GM21576 (cell line): ENCODE measurements around the gene IKZF3.
"Not testable (repeated sequence)": the region's sequence is repeated elsewhere in the genome, so short reads cannot be mapped to it uniquely, and the experiment has no call there.

ENCODE experiments used
- ATAC-seq: cut with Tn5 transposase; IDR thresholded peaks from one replicate; pipeline ENCODE4 v1.9.1; 2021; ENCODE audit warnings: mild to moderate bottlenecking, moderate library complexity; ENCODE audit not compliant: unreplicated experiment

Gene IKZF3

GRCh38 chr17:39861235-39861634 is 2.9 kb downstream of the IKZF3 start:
- ATAC-seq = no peak

- not testable (repeated sequence) for ATAC-seq
Measured at GRCh38 chr17:39855911-39856649, 8.0 kb downstream of the IKZF3 start.

- no peak for ATAC-seq
Measured at GRCh38 chr17:39854909-39855308, 9.2 kb downstream of the IKZF3 start.

GRCh38 chr17:39852239-39852638 is 11.9 kb downstream of the IKZF3 start:
- ATAC-seq = no peak

GRCh38 chr17:39850186-39850585 is 13.9 kb downstream of the IKZF3 start:
- ATAC-seq = not testable (repeated sequence)

- no peak for ATAC-seq
Measured at GRCh38 chr17:39848600-39848999, 15.5 kb downstream of the IKZF3 start.

GRCh38 chr17:39846205-39846604 is 17.9 kb downstream of the IKZF3 start:
- ATAC-seq = no peak

- ATAC-seq = no peak
Measured at GRCh38 chr17:39845052-39845846, 18.9 kb downstream of the IKZF3 start.

GRCh38 chr17:39841134-39841683 is 22.9 kb downstream of the IKZF3 start:
- ATAC-seq = no peak

GRCh38 chr17:39838784-39839183 is 25.3 kb downstream of the IKZF3 start:
- no peak for ATAC-seq

- ATAC-seq = no peak
Measured at GRCh38 chr17:39838057-39838456, 26.1 kb downstream of the IKZF3 start.

GRCh38 chr17:39836117-39836516 is 28.0 kb downstream of the IKZF3 start:
- ATAC-seq = no peak

- no peak for ATAC-seq
Measured at GRCh38 chr17:39835038-39835786, 28.9 kb downstream of the IKZF3 start.

GRCh38 chr17:39834017-39834416 is 30.1 kb downstream of the IKZF3 start:
- no peak for ATAC-seq

GRCh38 chr17:39831588-39831987 is 32.5 kb downstream of the IKZF3 start:
- ATAC-seq = no peak

GRCh38 chr17:39828443-39828842 is 35.7 kb downstream of the IKZF3 start:
- no peak for ATAC-seq

- ATAC-seq = no peak
Measured at GRCh38 chr17:39826334-39826733, 37.8 kb downstream of the IKZF3 start.

- ATAC-seq = no peak
Measured at GRCh38 chr17:39823407-39824054, 40.6 kb downstream of the IKZF3 start.

- ATAC-seq = no peak
Measured at GRCh38 chr17:39822051-39822451, 42.1 kb downstream of the IKZF3 start.

GRCh38 chr17:39820987-39821386 is 43.1 kb downstream of the IKZF3 start:
- ATAC-seq = no peak

GRCh38 chr17:39820541-39820940 is 43.6 kb downstream of the IKZF3 start:
- no peak for ATAC-seq
